Brain microvascular endothelial cell (primary cell): ENCODE measurements around the gene MCOLN2.

ENCODE experiments used
- DNase-seq: peaks from one replicate; pipeline ENCODE4 v3.0.0-alpha.2; 2020
- H3K27ac ChIP-seq: fragments of 250-450 bp; sonication (Bioruptor Pico); 2 replicates; pipeline ENCODE4 v1.5.1; 2020; ENCODE audit warnings: mild to moderate bottlenecking, moderate library complexity
- H3K27me3 ChIP-seq: fragments of 250-450 bp; sonication (Bioruptor Pico); replicated peaks from 2 replicates; pipeline ENCODE4 v1.5.1; 2020; ENCODE audit warnings: mild to moderate bottlenecking
- H3K36me3 ChIP-seq: fragments of 250-450 bp; sonication (Bioruptor Pico); replicated peaks from 2 replicates; pipeline ENCODE4 v1.5.1; 2020; ENCODE audit warnings: mild to moderate bottlenecking
- H3K4me3 ChIP-seq: 2 replicates; pipeline ENCODE4 v1.5.1; 2011; ENCODE audit warnings: low read depth, mild to moderate bottlenecking, control low read depth, low read length, moderate library complexity
- in situ Hi-C: cut with HindIII; loops from 2 replicates; pipeline ENCODE4 v1.10.0; 2017; ENCODE audit warnings: low sequenced_read_pairs, low pct_ligation_motif_present
- TF ChIP-seq, protein P1 (sequence below): IDR thresholded peaks from 2 replicates; pipeline ENCODE4 v1.5.1; 2011; ENCODE audit warnings: low read depth, mild to moderate bottlenecking, moderate library complexity, low read length, control low read depth, inconsistent platforms; ENCODE audit errors: missing control alignments

Gene MCOLN2

DNA sequence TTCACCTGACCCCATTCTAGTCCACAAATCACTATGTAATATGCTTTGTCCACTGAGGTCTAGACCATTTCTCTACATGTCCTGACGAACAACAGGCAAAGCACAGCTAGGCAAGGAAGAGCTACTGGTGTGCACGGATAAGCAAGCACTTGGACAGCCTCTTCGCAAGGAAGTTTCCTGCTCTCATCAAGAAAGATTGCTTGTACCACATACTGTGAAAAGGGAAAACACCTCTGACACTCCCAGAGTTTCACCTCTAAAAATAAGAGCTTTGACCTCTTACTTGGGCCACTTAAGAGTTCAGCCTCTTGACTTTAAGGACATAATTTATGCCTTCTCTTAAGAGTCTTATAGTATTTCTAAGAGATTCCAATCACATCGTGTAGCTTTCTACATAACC, 67.9 kb downstream of the MCOLN2 start:
- peaks cover 23% of the 10 kb centered on the region for H3K27me3 ChIP-seq
- no peak for DNase-seq
- in situ Hi-C loops: no loop called here
- H3K4me3 ChIP-seq: no peak overlapping the region
- no peak overlapping the region for H3K27ac ChIP-seq
- TF ChIP-seq, protein P1, sequence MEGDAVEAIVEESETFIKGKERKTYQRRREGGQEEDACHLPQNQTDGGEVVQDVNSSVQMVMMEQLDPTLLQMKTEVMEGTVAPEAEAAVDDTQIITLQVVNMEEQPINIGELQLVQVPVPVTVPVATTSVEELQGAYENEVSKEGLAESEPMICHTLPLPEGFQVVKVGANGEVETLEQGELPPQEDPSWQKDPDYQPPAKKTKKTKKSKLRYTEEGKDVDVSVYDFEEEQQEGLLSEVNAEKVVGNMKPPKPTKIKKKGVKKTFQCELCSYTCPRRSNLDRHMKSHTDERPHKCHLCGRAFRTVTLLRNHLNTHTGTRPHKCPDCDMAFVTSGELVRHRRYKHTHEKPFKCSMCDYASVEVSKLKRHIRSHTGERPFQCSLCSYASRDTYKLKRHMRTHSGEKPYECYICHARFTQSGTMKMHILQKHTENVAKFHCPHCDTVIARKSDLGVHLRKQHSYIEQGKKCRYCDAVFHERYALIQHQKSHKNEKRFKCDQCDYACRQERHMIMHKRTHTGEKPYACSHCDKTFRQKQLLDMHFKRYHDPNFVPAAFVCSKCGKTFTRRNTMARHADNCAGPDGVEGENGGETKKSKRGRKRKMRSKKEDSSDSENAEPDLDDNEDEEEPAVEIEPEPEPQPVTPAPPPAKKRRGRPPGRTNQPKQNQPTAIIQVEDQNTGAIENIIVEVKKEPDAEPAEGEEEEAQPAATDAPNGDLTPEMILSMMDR: no peak
- no peaks in the 10 kb centered on the region for H3K36me3 ChIP-seq

DNA sequence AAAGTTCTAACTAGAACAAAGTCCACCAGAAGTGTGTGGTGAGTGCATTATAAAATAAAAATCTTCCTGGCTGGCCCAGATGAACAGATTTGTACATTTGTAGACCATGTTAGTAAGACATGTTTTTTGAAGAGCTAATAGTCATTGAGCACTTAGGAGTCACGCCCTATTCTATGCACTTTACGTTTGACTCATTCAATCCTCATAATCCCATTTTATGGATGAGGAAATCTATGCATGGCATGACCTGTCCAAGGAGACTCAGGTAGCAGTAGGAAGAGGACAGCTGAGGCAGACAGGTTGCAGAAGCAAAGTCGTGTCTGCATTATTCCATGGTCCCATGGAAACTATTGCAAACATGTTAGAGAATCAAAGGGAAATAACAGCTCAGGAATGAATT, 73.6 kb downstream of the MCOLN2 start:
- no peak for DNase-seq
- Histone ChIP-seq H3K36me3 (no peaks in the 10 kb centered on the region), H3K27ac (no peak overlapping the region), H3K4me3 (no peak overlapping the region), H3K27me3 (peaks cover 5% of the 10 kb centered on the region)
- TF ChIP-seq, protein P1: no peak
- in situ Hi-C loops: no loop called here

DNA sequence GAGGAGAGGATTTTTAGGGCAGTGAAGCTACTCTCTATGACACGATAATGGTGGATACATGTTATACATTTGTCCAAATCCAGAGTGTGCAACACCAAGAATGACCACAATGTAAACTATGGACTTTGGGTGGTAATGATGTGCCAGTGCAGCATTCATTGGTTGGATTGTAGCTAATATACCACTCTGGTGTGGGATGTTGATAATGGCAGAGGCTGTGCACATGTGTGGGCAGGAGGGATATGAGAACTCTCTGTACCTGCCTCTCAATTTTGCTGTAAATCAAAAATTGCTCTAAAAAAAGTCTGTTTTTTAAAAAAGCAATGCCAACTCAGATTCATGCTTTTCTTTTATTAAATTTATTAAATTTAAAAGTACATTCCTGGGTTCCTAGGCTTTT, 76.8 kb downstream of the MCOLN2 start:
- no peak overlapping the region for H3K4me3 ChIP-seq

DNA sequence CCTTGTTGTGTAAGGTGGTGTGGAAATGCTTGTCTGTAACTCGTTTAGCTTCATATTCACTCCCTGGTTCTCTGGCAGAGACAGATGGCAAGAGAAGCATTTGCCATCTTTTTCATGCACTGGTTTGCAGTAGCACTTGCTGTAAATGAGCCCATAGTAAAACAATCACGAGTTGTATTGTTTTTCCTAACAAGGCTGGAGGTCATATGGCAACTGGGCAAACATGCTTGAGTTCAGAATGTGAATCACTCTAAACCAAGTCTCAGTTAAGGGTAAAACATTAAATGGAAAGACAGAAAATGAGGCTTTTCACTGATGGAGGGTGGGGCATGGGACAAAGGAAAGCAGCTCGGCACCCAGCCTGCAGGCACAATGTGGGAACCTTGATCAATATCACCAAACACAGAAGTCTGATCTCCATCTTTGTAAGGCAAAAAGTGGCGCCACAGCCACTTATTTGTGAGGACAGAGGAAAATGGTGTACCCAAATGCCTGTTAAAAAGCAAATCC, 77.4 kb downstream of the MCOLN2 start:
- DNase-seq: no peak
- no peak overlapping the region for H3K27ac ChIP-seq
- in situ Hi-C loops: no loop called here
- no peaks in the 10 kb centered on the region for H3K36me3 ChIP-seq
- H3K27me3 ChIP-seq: no peaks in the 10 kb centered on the region
- no peak overlapping the region for H3K4me3 ChIP-seq
- TF ChIP-seq, protein P1: no peak

More for the DNA sequence above, 76.8 kb downstream of the MCOLN2 start:
- H3K36me3 ChIP-seq: no peaks in the 10 kb centered on the region
- no peak overlapping the region for H3K27ac ChIP-seq
- no peaks in the 10 kb centered on the region for H3K27me3 ChIP-seq
- TF ChIP-seq, protein P1: no peak
- in situ Hi-C loops: no loop called here
- DNase-seq: no peak

DNA sequence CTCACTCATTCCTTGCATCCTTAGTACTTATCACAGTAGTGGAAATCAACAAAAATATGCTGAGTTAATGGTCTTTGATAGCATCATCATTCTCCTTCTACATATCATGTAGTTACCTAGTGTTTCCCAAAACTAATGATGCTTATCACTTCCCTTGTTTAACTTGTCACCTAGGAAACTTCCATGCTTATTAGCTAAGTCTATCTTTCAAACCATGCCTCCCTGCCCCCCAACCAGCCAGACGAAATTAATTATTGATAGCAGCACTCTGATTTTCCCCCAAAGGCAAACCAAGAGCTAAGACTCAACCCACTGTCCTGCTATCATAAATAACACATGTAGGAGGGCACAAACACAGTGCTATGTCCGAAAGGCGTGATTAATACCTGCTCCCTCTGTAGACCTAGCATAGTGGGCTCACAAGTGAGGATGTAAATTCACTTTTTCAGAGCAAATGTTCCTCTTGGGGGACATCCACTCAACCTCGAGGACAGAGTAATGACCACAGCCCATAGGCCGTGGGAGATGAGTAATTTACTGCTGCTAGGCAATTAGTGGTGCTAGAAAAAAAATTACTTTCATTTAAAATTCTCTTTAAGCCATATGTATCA, 78.1 kb downstream of the MCOLN2 start:
- Histone ChIP-seq H3K27me3 (no peaks in the 10 kb centered on the region), H3K4me3 (no peak overlapping the region), H3K27ac (no peak overlapping the region), H3K36me3 (no peaks in the 10 kb centered on the region)
- DNase-seq: no peak
- in situ Hi-C loops: no loop called here
- TF ChIP-seq, protein P1: no peak

DNA sequence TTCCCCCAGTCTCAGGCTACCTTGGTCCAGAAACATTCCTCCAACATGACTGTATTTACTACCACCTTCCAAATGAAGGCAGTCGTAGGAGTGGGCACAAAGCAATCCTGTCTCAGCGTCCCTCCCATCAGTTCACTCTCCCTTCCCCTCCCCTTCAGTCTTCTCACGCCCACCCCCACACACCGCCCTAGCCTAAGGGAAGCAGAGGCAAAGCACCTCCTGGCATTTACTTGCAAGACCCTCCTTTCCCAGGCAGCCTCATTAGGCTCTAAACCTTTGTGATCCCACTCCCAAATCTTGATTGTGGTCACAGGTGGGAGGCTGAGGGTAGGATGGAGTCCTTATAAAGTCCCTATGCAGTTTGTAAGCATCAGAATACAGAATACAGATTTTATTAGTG, 80.0 kb downstream of the MCOLN2 start:
- H3K4me3 ChIP-seq: no peak overlapping the region
- TF ChIP-seq, protein P1: no peak
- DNase-seq: no peak
- in situ Hi-C loops: no loop called here
- no peaks in the 10 kb centered on the region for H3K27me3 ChIP-seq
- H3K36me3 ChIP-seq: no peaks in the 10 kb centered on the region
- no peak overlapping the region for H3K27ac ChIP-seq
